ENCODE data around the gene CCNC. TPM values are rescaled to one million over a fixed set of nuclear protein-coding genes. Genes with fewer than 3 reads are reported as not detected.

The CCNC gene
- polyA plus RNA-seq, 1 donor (not counting 4 experiments of a cell fraction or from before 2014, with no cell fraction given) = 103 TPM

- Histone ChIP-seq H3K9me1 (ENCODE audit: control insufficient read depth, extremely low read depth, insufficient read depth, low read length) (no peaks in the 10 kb centered on the region), H3K27ac (ENCODE audit: control insufficient read depth, insufficient read depth, low read length) (no peak overlapping the region), H3K4me3 (ENCODE audit: control insufficient read depth in 2 of 3, extremely low read depth in 1 of 3, insufficient read depth in 2 of 3, low read depth in 1 of 3, low read length in 3 of 3) (no peak overlapping the region), H3K79me2 (ENCODE audit: control insufficient read depth, insufficient read depth, low read length) (no peaks in the 10 kb centered on the region), H2AFZ (ENCODE audit: control insufficient read depth, low read length) (no peak overlapping the region), H3K9me3 (ENCODE audit: control insufficient read depth, low read depth, low read length) (no peaks in the 10 kb centered on the region), H3K27me3 (ENCODE audit: control insufficient read depth, extremely low read depth, insufficient read depth, low read length) (no peaks in the 10 kb centered on the region), H3K36me3 (ENCODE audit: control insufficient read depth in 2 of 2, extremely low read depth in 1 of 2, insufficient read depth in 2 of 2, low read length in 2 of 2) (peaks cover 0 to 19% of the 10 kb centered on the region in 2 experiments), H4K20me1 (ENCODE audit: control insufficient read depth, extremely low read depth, insufficient read depth, low read length) (no peaks in the 10 kb centered on the region), H3K4me1 (ENCODE audit: control insufficient read depth, extremely low read depth, insufficient read depth, low read length) (no peaks in the 10 kb centered on the region), H3K9ac (ENCODE audit: control insufficient read depth, extremely low read depth, insufficient read depth, low read length) (no peak overlapping the region), H3K4me2 (ENCODE audit: control insufficient read depth, extremely low read depth, insufficient read depth, low read depth, low read length) (no peak overlapping the region)
- DNase-seq (ENCODE audit: low read depth, low spot score) = no peak
- FAIRE-seq = no peak
- dilution Hi-C loops (cut with MboI; ENCODE audit: extremely low pct_ligation_motif_present, low sequenced_read_pairs) = no loop called here
- TF ChIP-seq, protein P1, sequence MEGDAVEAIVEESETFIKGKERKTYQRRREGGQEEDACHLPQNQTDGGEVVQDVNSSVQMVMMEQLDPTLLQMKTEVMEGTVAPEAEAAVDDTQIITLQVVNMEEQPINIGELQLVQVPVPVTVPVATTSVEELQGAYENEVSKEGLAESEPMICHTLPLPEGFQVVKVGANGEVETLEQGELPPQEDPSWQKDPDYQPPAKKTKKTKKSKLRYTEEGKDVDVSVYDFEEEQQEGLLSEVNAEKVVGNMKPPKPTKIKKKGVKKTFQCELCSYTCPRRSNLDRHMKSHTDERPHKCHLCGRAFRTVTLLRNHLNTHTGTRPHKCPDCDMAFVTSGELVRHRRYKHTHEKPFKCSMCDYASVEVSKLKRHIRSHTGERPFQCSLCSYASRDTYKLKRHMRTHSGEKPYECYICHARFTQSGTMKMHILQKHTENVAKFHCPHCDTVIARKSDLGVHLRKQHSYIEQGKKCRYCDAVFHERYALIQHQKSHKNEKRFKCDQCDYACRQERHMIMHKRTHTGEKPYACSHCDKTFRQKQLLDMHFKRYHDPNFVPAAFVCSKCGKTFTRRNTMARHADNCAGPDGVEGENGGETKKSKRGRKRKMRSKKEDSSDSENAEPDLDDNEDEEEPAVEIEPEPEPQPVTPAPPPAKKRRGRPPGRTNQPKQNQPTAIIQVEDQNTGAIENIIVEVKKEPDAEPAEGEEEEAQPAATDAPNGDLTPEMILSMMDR (optimal IDR thresholded peaks at IDR 0.05 in 1 of 3, IDR thresholded peaks at IDR 0.05 in 1 of 3, conservative IDR thresholded peaks at IDR 0.05 in 1 of 3; ENCODE audit: extremely low read depth in 1 of 3, insufficient read depth in 2 of 3, low read length in 3 of 3) = no peak
- no peak for TF ChIP-seq EZH2 (IDR thresholded peaks at IDR 0.05; ENCODE audit: low read length)
These were observed 70.0 kb downstream of the CCNC start for GRCh38 chr6:99498421-99498820.

- Histone ChIP-seq H3K4me2 (ENCODE audit: control insufficient read depth, extremely low read depth, insufficient read depth, low read depth, low read length) (no peak overlapping the region), H3K27ac (ENCODE audit: control insufficient read depth, insufficient read depth, low read length) (no peak overlapping the region), H3K9me3 (ENCODE audit: control insufficient read depth, low read depth, low read length) (no peaks in the 10 kb centered on the region), H3K36me3 (ENCODE audit: control insufficient read depth in 2 of 2, extremely low read depth in 1 of 2, insufficient read depth in 2 of 2, low read length in 2 of 2) (peaks cover 0 to 7% of the 10 kb centered on the region in 2 experiments), H3K27me3 (ENCODE audit: control insufficient read depth, extremely low read depth, insufficient read depth, low read length) (no peaks in the 10 kb centered on the region), H2AFZ (ENCODE audit: control insufficient read depth, low read length) (no peak overlapping the region), H3K9me1 (ENCODE audit: control insufficient read depth, extremely low read depth, insufficient read depth, low read length) (no peaks in the 10 kb centered on the region), H3K4me1 (ENCODE audit: control insufficient read depth, extremely low read depth, insufficient read depth, low read length) (no peaks in the 10 kb centered on the region), H3K4me3 (ENCODE audit: control insufficient read depth in 2 of 3, extremely low read depth in 1 of 3, insufficient read depth in 2 of 3, low read depth in 1 of 3, low read length in 3 of 3) (no peak overlapping the region), H3K79me2 (ENCODE audit: control insufficient read depth, insufficient read depth, low read length) (no peaks in the 10 kb centered on the region), H3K9ac (ENCODE audit: control insufficient read depth, extremely low read depth, insufficient read depth, low read length) (no peak overlapping the region), H4K20me1 (ENCODE audit: control insufficient read depth, extremely low read depth, insufficient read depth, low read length) (no peaks in the 10 kb centered on the region)
- DNase-seq (ENCODE audit: low read depth, low spot score) (no peak), FAIRE-seq (no peak)
- TF ChIP-seq EZH2 (IDR thresholded peaks at IDR 0.05; ENCODE audit: low read length) = no peak
- TF ChIP-seq, protein P1 (optimal IDR thresholded peaks at IDR 0.05 in 1 of 3, IDR thresholded peaks at IDR 0.05 in 1 of 3, conservative IDR thresholded peaks at IDR 0.05 in 1 of 3; ENCODE audit: extremely low read depth in 1 of 3, insufficient read depth in 2 of 3, low read length in 3 of 3) = no peak
- dilution Hi-C loops (cut with MboI; ENCODE audit: extremely low pct_ligation_motif_present, low sequenced_read_pairs) = no loop called here
These were observed 73.0 kb downstream of the CCNC start for GRCh38 chr6:99495466-99495865.

Small RNA genes lying within 50 kb of the gene (small RNA-seq; reads per million reads assigned to genes)
- gene RF00019 (ENCODE audit: insufficient read length in 3 of 3, low read depth in 3 of 3, low replicate concordance in 1 of 3) = 0 reads per million in 3 experiments

Other genes starting within 250 kb of the CCNC start
- 4.0 to 8.3 TPM (median 8.0 TPM) in 3 replicates for gene FAXC, start 219.0 kb downstream of the CCNC start, polyA plus RNA-seq
- gene COQ3, start 174.5 kb downstream of the CCNC start, polyA plus RNA-seq = 9.9 to 21.2 TPM (median 14.7 TPM) in 3 replicates
- 19.2 to 60.5 TPM (median 40.8 TPM) in 3 replicates for gene PNISR, start 143.4 kb downstream of the CCNC start, polyA plus RNA-seq
- gene USP45, start 53.2 kb downstream of the CCNC start, polyA plus RNA-seq = 9.0 to 11.3 TPM (median 10.0 TPM) in 3 replicates
- gene PRDM13, start 38.2 kb upstream of the CCNC start, polyA plus RNA-seq = not detected in 3 replicates

Measured in keratinocyte (primary cell).